Activated T-cell treated with anti-CD3 and anti-CD28 coated beads for 48 hours (primary cell): ENCODE data around the gene CEACAM18.
"Not testable (repeated sequence)": the region's sequence is repeated elsewhere in the genome, so short reads cannot be mapped to it uniquely, and the experiment has no call there.

Source experiments
- DNase-seq: peaks from one replicate; pipeline ENCODE4 v3.0.0-alpha.2; 2020; ENCODE audit warnings: low read depth

CEACAM18 gene

GRCh38 chr19:51461723-51462161 is 16.6 kb upstream of the CEACAM18 start:
- no peak for DNase-seq

- no peak for DNase-seq
Observed at GRCh38 chr19:51462276-51462675, 16.1 kb upstream of the CEACAM18 start.

GRCh38 chr19:51462681-51463080 is 15.7 kb upstream of the CEACAM18 start:
- no peak for DNase-seq

GRCh38 chr19:51463976-51464581 is 14.3 kb upstream of the CEACAM18 start:
- DNase-seq = not testable (repeated sequence)

GRCh38 chr19:51466723-51467122 is 11.6 kb upstream of the CEACAM18 start:
- no peak for DNase-seq

GRCh38 chr19:51467864-51468544 is 10.3 kb upstream of the CEACAM18 start:
- DNase-seq = no peak

- DNase-seq = no peak
Observed at GRCh38 chr19:51468545-51468920, 9.8 kb upstream of the CEACAM18 start.

- no peak for DNase-seq
Observed at GRCh38 chr19:51469162-51469561, 9.2 kb upstream of the CEACAM18 start.

GRCh38 chr19:51469629-51470028 is 8.7 kb upstream of the CEACAM18 start:
- DNase-seq = no peak

GRCh38 chr19:51470966-51471365 is 7.4 kb upstream of the CEACAM18 start:
- DNase-seq = no peak

- DNase-seq = no peak
Observed at GRCh38 chr19:51471527-51471926, 6.8 kb upstream of the CEACAM18 start.

- DNase-seq = no peak
Observed at GRCh38 chr19:51472607-51473006, 5.7 kb upstream of the CEACAM18 start.

GRCh38 chr19:51473009-51473707 is 5.2 kb upstream of the CEACAM18 start:
- DNase-seq = peak; percentile 77

- no peak for DNase-seq
Observed at GRCh38 chr19:51476164-51476563, 2.2 kb upstream of the CEACAM18 start.

GRCh38 chr19:51477344-51477743 is 995 bp upstream of the CEACAM18 start:
- DNase-seq = no peak

GRCh38 chr19:51479531-51480331 is 1.4 kb downstream of the CEACAM18 start:
- peak; percentile 23 for DNase-seq

GRCh38 chr19:51480590-51480989 is 2.3 kb downstream of the CEACAM18 start:
- no peak for DNase-seq

- no peak for DNase-seq
Observed at GRCh38 chr19:51485960-51486660, 7.8 kb downstream of the CEACAM18 start.

GRCh38 chr19:51488491-51488890 is 10.2 kb downstream of the CEACAM18 start:
- no peak for DNase-seq

- no peak for DNase-seq
Observed at GRCh38 chr19:51489113-51489512, 10.8 kb downstream of the CEACAM18 start.

GRCh38 chr19:51490676-51491075 is 12.3 kb downstream of the CEACAM18 start:
- no peak for DNase-seq

GRCh38 chr19:51491586-51491985 is 13.2 kb downstream of the CEACAM18 start:
- no peak for DNase-seq
